H1 (cell line): ENCODE data around the gene MIXL1. TPM values are rescaled to one million over a fixed set of nuclear protein-coding genes. Genes with fewer than 3 reads are reported as not detected.
A peak's percentile ranks its signal among the peaks of the same experiment; 100 is the strongest.

Experiments used
- CTCF ChIA-PET: fragments of 300-600 bp; sonication (Branson Sonifier 250); formaldehyde crosslinking; loops from one replicate; lab custom pipeline; 2021; ENCODE audit not compliant: partially characterized antibody; lab: Charles Lee
- POLR2A ChIA-PET: fragments of 300-600 bp; sonication (Branson Sonifier 250); formaldehyde crosslinking; loops from one replicate; lab custom pipeline; 2021; ENCODE audit warnings: inconsistent platforms; ENCODE audit not compliant: partially characterized antibody; lab: Charles Lee
- DNase-seq, 2 experiments: peaks; one replicate each; pipeline versions ENCODE4 v3.0.0 to v3.0.0-alpha.2; 2010 to 2022; ENCODE audit warnings: low spot score in 2 of 2, low read depth in 1 of 2, mixed read lengths in 1 of 2
- FAIRE-seq: peaks from 2 replicates; lab custom pipeline; 2011; peaks lifted over from hg19 to GRCh38; lab: Jason Lieb, UNC
- H2AFZ ChIP-seq: 2 replicates; pipeline ENCODE4 v1.8.1; 2012; ENCODE audit warnings: low read length, inconsistent platforms
- H2AK5ac ChIP-seq: 2 replicates; pipeline ENCODE4 v1.6.1; 2013; ENCODE audit warnings: low read depth, low read length
- H2BK120ac ChIP-seq: replicated peaks from 2 replicates; pipeline ENCODE3; 2013; ENCODE audit warnings: low read depth, low read length, inconsistent platforms
- H2BK12ac ChIP-seq: 2 replicates; pipeline ENCODE4 v1.6.1; 2013; ENCODE audit warnings: low read depth, low read length
- H2BK15ac ChIP-seq: 2 replicates; pipeline ENCODE4 v1.6.1; 2013; ENCODE audit warnings: low read length
- H2BK20ac ChIP-seq: 2 replicates; pipeline ENCODE4 v1.6.1; 2013; ENCODE audit warnings: low read length
- H2BK5ac ChIP-seq: 2 replicates; pipeline ENCODE4 v1.6.1; 2013; ENCODE audit warnings: low read depth, low read length
- H3K14ac ChIP-seq: 2 replicates; pipeline ENCODE4 v1.6.1; 2013; ENCODE audit warnings: inconsistent platforms; ENCODE audit not compliant: insufficient read length
- H3K18ac ChIP-seq: 2 replicates; pipeline ENCODE4 v1.6.1; 2013; ENCODE audit warnings: low read length; ENCODE audit errors: extremely low read depth
- H3K23ac ChIP-seq: 2 replicates; pipeline ENCODE4 v1.6.1; 2013; ENCODE audit warnings: inconsistent platforms; ENCODE audit not compliant: insufficient read length
- H3K23me2 ChIP-seq: 2 replicates; pipeline ENCODE4 v1.6.1; 2013; ENCODE audit warnings: low read depth, low read length
- H3K27ac ChIP-seq: 2 replicates; pipeline ENCODE4 v1.6.1; 2011; ENCODE audit warnings: low read depth, low read length, inconsistent platforms
- H3K27me3 ChIP-seq, 4 experiments: replicated peaks in 1 of 4; 1 replicate in 1 of 4; 2 replicates in 3 of 4; pipeline versions ENCODE4 v1.6.1 to v1.8.1; 2011 to 2013; ENCODE audit warnings: low read length in 3 of 4, mild to moderate bottlenecking in 3 of 4, inconsistent platforms in 2 of 4, mixed read lengths in 2 of 4, moderate library complexity in 1 of 4; ENCODE audit not compliant: control insufficient read depth in 3 of 4, insufficient read depth in 3 of 4; ENCODE audit errors: extremely low read depth in 1 of 4
- H3K36me3 ChIP-seq, 4 experiments: 2 replicates each; pipeline versions ENCODE4 v1.6.1 to v1.8.1; 2011 to 2013; ENCODE audit warnings: mild to moderate bottlenecking in 4 of 4, low read length in 3 of 4, moderate library complexity in 2 of 4, control low read depth in 1 of 4, inconsistent platforms in 1 of 4; ENCODE audit not compliant: insufficient read depth in 4 of 4, control insufficient read depth in 2 of 4
- H3K4ac ChIP-seq: replicated peaks from 2 replicates; pipeline ENCODE3; 2013; ENCODE audit warnings: low read length, low read depth, mixed read lengths, inconsistent platforms; ENCODE audit not compliant: insufficient read length
- H3K4me1 ChIP-seq, 4 experiments: replicated peaks in 1 of 4; 1 replicate in 1 of 4; 2 replicates in 3 of 4; pipeline versions ENCODE4 v1.6.1 to v1.8.1; 2011 to 2013; ENCODE audit warnings: low read length in 3 of 4, inconsistent platforms in 2 of 4, mixed read lengths in 1 of 4; ENCODE audit not compliant: insufficient read depth in 4 of 4, control insufficient read depth in 3 of 4
- H3K4me2 ChIP-seq, 2 experiments: 2 replicates each; pipeline versions ENCODE4 v1.6.1 to v1.8.1; 2011 to 2013; ENCODE audit warnings: low read depth in 2 of 2, low read length in 2 of 2, control low read depth in 1 of 2, inconsistent platforms in 1 of 2, mild to moderate bottlenecking in 1 of 2; ENCODE audit not compliant: insufficient read depth in 1 of 2
- H3K4me3 ChIP-seq, 4 experiments: fragments of 200-600, 300-600 bp in 1 of 4; sonication (generic), shearing (Covaris generic), sonication (Bioruptor Twin) in 1 of 4; 2 replicates each; pipeline versions ENCODE4 v1.5.1 to v1.8.1; 2011 to 2016; ENCODE audit warnings: low read length in 4 of 4, low read depth in 3 of 4, control low read depth in 2 of 4, inconsistent platforms in 2 of 4, mild to moderate bottlenecking in 2 of 4, mixed read lengths in 1 of 4, moderate library complexity in 1 of 4; ENCODE audit not compliant: insufficient read depth in 2 of 4; ENCODE audit errors: extremely low read depth in 1 of 4
- H3K56ac ChIP-seq: replicated peaks from 2 replicates; pipeline ENCODE3; 2013; ENCODE audit warnings: low read depth, mild to moderate bottlenecking, mixed read lengths, low read length, inconsistent platforms; ENCODE audit not compliant: insufficient read length
- H3K79me1 ChIP-seq: 2 replicates; pipeline ENCODE4 v1.6.1; 2013; ENCODE audit warnings: low read depth, low read length, control low read depth
- H3K79me2 ChIP-seq, 2 experiments: 2 replicates each; pipeline versions ENCODE4 v1.6.1 to v1.8.1; 2012 to 2013; ENCODE audit warnings: low read length in 2 of 2, mild to moderate bottlenecking in 2 of 2, inconsistent platforms in 1 of 2; ENCODE audit not compliant: insufficient read depth in 2 of 2, control insufficient read depth in 1 of 2
- H3K9ac ChIP-seq, 4 experiments: replicated peaks in 1 of 4; 1 replicate in 1 of 4; 2 replicates in 3 of 4; pipeline versions ENCODE4 v1.6.1 to v1.8.1; 2011 to 2013; ENCODE audit warnings: low read depth in 3 of 4, low read length in 3 of 4, control low read depth in 2 of 4, mild to moderate bottlenecking in 2 of 4, moderate library complexity in 2 of 4, inconsistent platforms in 1 of 4; ENCODE audit errors: extremely low read depth in 1 of 4
- H3K9me3 ChIP-seq, 2 experiments: 2 replicates each; pipeline versions ENCODE4 v1.6.1 to v1.8.1; 2012 to 2013; ENCODE audit warnings: mild to moderate bottlenecking in 2 of 2, moderate library complexity in 2 of 2, control low read depth in 1 of 2, inconsistent platforms in 1 of 2, low read depth in 1 of 2, low read length in 1 of 2, mixed read lengths in 1 of 2; ENCODE audit not compliant: insufficient read depth in 2 of 2
- H4K20me1 ChIP-seq, 2 experiments: replicated peaks in 1 of 2; 2 replicates each; pipeline versions ENCODE3 to v1.8.1; 2011 to 2013; ENCODE audit warnings: inconsistent platforms in 2 of 2, low read length in 2 of 2, mild to moderate bottlenecking in 1 of 2; ENCODE audit not compliant: insufficient read depth in 2 of 2, control insufficient read depth in 1 of 2
- H4K5ac ChIP-seq: 2 replicates; pipeline ENCODE4 v1.6.1; 2013; ENCODE audit warnings: low read length, low read depth, mixed read lengths, inconsistent platforms; ENCODE audit not compliant: insufficient read length
- H4K8ac ChIP-seq: 2 replicates; pipeline ENCODE4 v1.8.0; 2013; ENCODE audit warnings: mild to moderate bottlenecking, moderate library complexity, low read length, inconsistent platforms; ENCODE audit not compliant: insufficient read depth; ENCODE audit errors: extremely low read depth
- H4K91ac ChIP-seq: replicated peaks from 2 replicates; pipeline ENCODE3; 2013; ENCODE audit warnings: low read length, mixed read lengths, inconsistent platforms; ENCODE audit not compliant: insufficient read length
- CBX5 ChIP-seq: fragments of 300-800, 300-1000 bp; sonication (generic); IDR thresholded peaks from 2 replicates; pipeline ENCODE4 v1.7.1; 2016; ENCODE audit warnings: antibody characterized with exemption, low read length, low read depth
- CEBPB ChIP-seq: IDR thresholded peaks from 2 replicates; pipeline ENCODE4 v1.6.1; 2012; ENCODE audit warnings: low read depth, low read length
- CHD1 ChIP-seq: IDR thresholded peaks from 2 replicates; pipeline ENCODE4 v1.6.1; 2012; ENCODE audit warnings: low read depth, low read length, improper control_type of control experiment
- CHD2 ChIP-seq: IDR thresholded peaks from 2 replicates; pipeline ENCODE4 v1.6.1; 2012; ENCODE audit warnings: low read length, improper control_type of control experiment
- GTF2F1 ChIP-seq: IDR thresholded peaks from 2 replicates; pipeline ENCODE4 v1.6.1; 2012; ENCODE audit warnings: low read depth, low read length, improper control_type of control experiment, borderline replicate concordance
- RFX5 ChIP-seq: IDR thresholded peaks from 2 replicates; pipeline ENCODE4 v1.6.1; 2011; ENCODE audit warnings: low read depth, low read length, improper control_type of control experiment, borderline replicate concordance
- WGBS, 2 experiments: shearing (Covaris generic) in 1 of 2; methylation state at CpG; one replicate each; pipeline versions ENCODE4 v1.1.6 to v1.1.7; 2013 to 2015; ENCODE audit warnings: low lambda C conversion rate in 2 of 2, mixed read lengths in 2 of 2, inconsistent platforms in 1 of 2, low coverage in 1 of 2, missing lambda C conversion rate in 1 of 2; ENCODE audit not compliant: insufficient replicate concordance in 2 of 2, insufficient coverage in 1 of 2, insufficient read length in 1 of 2; ENCODE audit errors: extremely low coverage in 1 of 2, missing lambda C conversion rate in 1 of 2; 5-methylcytosine and 5-hydroxymethylcytosine counted together
- polyA plus RNA-seq, 7 experiments: library from polyadenylated mRNA; depleted of rRNA in 3 of 7; stranded (reverse) in 5 of 7; unstranded in 2 of 7; fragments of >200 nt in 5 of 7; fragments of 200-250 nt in 2 of 7; gene quantifications; 1 replicate in 5 of 7; 2 replicates in 1 of 7; 4 replicates in 1 of 7; pipeline versions ENCODE4 v1.2.1 to v1.2.3, GENCODE V29; 2011 to 2013; ENCODE audit warnings: missing spikeins in 2 of 7, mixed read lengths in 2 of 7
- total RNA-seq: library from RNA; stranded (reverse); fragmentation: NEBNext Ultra II Directional; extraction: Animal tissue kit (Norgen Biotek cat#: 25700); gene quantifications from 2 replicates; pipeline ENCODE4 v1.2.1, GENCODE V29; 2021
- TF ChIP-seq, protein P1 (sequence below), 3 experiments: IDR thresholded peaks; 1 replicate in 2 of 3; 2 replicates in 1 of 3; pipeline versions ENCODE4 v1.5.1 to v1.6.1; 2011; ENCODE audit warnings: low read length in 3 of 3, mild to moderate bottlenecking in 3 of 3, inconsistent platforms in 2 of 3, low read depth in 1 of 3, moderate library complexity in 1 of 3; ENCODE audit not compliant: insufficient read depth in 1 of 3; ENCODE audit errors: control extremely low read depth in 1 of 3

MIXL1 gene
- total and polyA plus RNA-seq, 2 of the 8 experiments (the other 6 are each of a cell fraction or from before 2014, with no cell fraction given): 1.5 to 1.8 TPM

DNA sequence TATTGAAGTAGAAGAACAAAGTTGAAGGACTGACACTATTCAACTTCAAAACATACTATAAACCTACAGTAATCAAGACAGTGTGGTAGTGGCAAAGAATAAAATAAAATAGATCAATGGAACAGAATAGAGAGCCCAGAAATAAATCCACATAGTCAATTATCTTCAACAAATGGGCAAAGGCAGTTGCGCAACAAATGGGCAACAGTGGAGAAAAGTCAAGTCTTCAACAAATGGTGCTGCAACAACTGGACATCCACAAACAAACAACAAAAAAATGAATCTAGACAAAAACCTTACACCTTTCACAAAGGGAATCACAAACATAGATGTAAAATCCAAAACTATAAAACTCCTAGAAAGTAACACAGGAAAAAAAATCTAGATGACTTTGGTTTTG is 38.4 kb downstream of the MIXL1 start:
- no peak overlapping the region for H4K91ac ChIP-seq
- H4K20me1 ChIP-seq: no peaks in the 10 kb centered on the region
- TF ChIP-seq CEBPB: peak; percentile 80
- no peak for TF ChIP-seq CHD2
- no peak for TF ChIP-seq CBX5
- TF ChIP-seq RFX5: no peak
- no peak for TF ChIP-seq CHD1
- no peak for TF ChIP-seq GTF2F1
- TF ChIP-seq, protein P1, sequence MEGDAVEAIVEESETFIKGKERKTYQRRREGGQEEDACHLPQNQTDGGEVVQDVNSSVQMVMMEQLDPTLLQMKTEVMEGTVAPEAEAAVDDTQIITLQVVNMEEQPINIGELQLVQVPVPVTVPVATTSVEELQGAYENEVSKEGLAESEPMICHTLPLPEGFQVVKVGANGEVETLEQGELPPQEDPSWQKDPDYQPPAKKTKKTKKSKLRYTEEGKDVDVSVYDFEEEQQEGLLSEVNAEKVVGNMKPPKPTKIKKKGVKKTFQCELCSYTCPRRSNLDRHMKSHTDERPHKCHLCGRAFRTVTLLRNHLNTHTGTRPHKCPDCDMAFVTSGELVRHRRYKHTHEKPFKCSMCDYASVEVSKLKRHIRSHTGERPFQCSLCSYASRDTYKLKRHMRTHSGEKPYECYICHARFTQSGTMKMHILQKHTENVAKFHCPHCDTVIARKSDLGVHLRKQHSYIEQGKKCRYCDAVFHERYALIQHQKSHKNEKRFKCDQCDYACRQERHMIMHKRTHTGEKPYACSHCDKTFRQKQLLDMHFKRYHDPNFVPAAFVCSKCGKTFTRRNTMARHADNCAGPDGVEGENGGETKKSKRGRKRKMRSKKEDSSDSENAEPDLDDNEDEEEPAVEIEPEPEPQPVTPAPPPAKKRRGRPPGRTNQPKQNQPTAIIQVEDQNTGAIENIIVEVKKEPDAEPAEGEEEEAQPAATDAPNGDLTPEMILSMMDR (IDR thresholded peaks at IDR 0.05; ENCODE audit: control extremely low read depth in 1 of 3, insufficient read depth in 1 of 3, low read depth in 1 of 3, low read length in 3 of 3): no peak
- H3K4ac ChIP-seq: no peak overlapping the region
- H4K8ac ChIP-seq: no peak overlapping the region
- H3K56ac ChIP-seq: no peak overlapping the region
- CTCF ChIA-PET: interaction anchor here (1.4 kb wide), 1 partner anchor 65 kb away, joined by 5 read pairs; no protein-coding TSS in a partner anchor
- WGBS, 2 experiments: 97% methylated on average over 1 of the region's 1 CpG; no CpG with 5 or more reads in 1 of the 2 experiments
- H3K9me3 ChIP-seq: peaks cover 0 to 3% of the 10 kb centered on the region in 2 experiments; a peak in 1 of 4 replicates
- H2BK120ac ChIP-seq: no peak overlapping the region
- no peaks in the 10 kb centered on the region for H3K79me2 ChIP-seq
- H3K36me3 ChIP-seq: peaks cover 0 to 23% (median 11%) of the 10 kb centered on the region in 4 experiments; a peak in 4 of 8 replicates
- no peak overlapping the region for H2AFZ ChIP-seq
- no peak overlapping the region for H3K14ac ChIP-seq
- H3K23me2 ChIP-seq: no peaks in the 10 kb centered on the region
- H3K4me3 ChIP-seq: no peak overlapping the region
- no peak overlapping the region for H2AK5ac ChIP-seq
- POLR2A ChIA-PET: no interaction called here
- H2BK5ac ChIP-seq: no peak overlapping the region
- no peak overlapping the region for H2BK15ac ChIP-seq
- no peak overlapping the region for H2BK12ac ChIP-seq
- no peak overlapping the region for H2BK20ac ChIP-seq
- no peak overlapping the region for H3K27ac ChIP-seq
- H3K9ac ChIP-seq: no peak overlapping the region
- no peaks in the 10 kb centered on the region for H3K79me1 ChIP-seq
- no peak overlapping the region for H3K4me2 ChIP-seq
- H3K27me3 ChIP-seq: no peaks in the 10 kb centered on the region
- DNase-seq (no peak), FAIRE-seq (no peak)
- no peaks in the 10 kb centered on the region for H3K4me1 ChIP-seq
- H3K23ac ChIP-seq: no peak overlapping the region
- no peak overlapping the region for H3K18ac ChIP-seq
- H4K5ac ChIP-seq: no peak overlapping the region
